ENCODE measurements around the gene ASTN1.
A peak's percentile ranks its signal among the peaks of the same experiment; 100 is the strongest.

Gene ASTN1

GRCh38 chr1:177181631-177182291 is 17.2 kb upstream of the ASTN1 start:
- peak; percentile 71 for TF ChIP-seq CTCF (conservative IDR thresholded peaks at IDR 0.05; ENCODE audit: low read depth)
- ChIA-PET CTCF (interaction anchor here (0.5 to 1.4 kb wide), 18 partner anchors 10 to 818 kb away, joined by 3 to 6 read pairs (median 4); no protein-coding TSS in a partner anchor), POLR2A (ENCODE audit: low non-redundant PET) (no interaction called here)
- DNase-seq (ENCODE audit: low spot score): peak; percentile 64
- no peak overlapping the region for H3K27ac ChIP-seq

DNA sequence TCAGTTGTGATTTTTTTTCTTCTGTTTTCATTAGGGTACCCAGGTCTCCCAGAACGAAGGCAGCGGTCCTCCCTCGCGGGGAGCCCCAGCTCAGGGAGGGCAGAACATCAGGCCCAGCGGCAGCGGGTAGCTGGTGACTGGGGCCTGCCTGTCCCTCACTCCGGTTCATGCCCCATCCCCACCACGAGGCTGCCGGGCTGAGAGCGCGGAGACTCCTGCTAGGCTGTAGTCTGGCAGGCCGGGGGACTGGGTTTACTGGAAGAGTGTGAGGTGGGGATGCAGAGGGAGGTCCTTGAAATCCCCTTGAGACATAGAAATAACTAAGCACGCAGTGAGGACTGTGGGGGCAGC is 16.7 kb upstream of the ASTN1 start:
- DNase-seq (ENCODE audit: low spot score): no peak
- CTCF ChIA-PET: interaction anchor here (0.5 to 1.4 kb wide), 11 partner anchors 13 to 818 kb away, joined by 3 to 6 read pairs (median 4); no protein-coding TSS in a partner anchor
- POLR2A ChIA-PET (ENCODE audit: low non-redundant PET): no interaction called here

GRCh38 chr1:177174921-177175634 is 10.6 kb upstream of the ASTN1 start:
- ChIA-PET POLR2A (ENCODE audit: low non-redundant PET) (no interaction called here), CTCF (no interaction called here)
- no peak for DNase-seq (ENCODE audit: low spot score)
- H3K27ac ChIP-seq: no peak overlapping the region
- TF ChIP-seq CTCF (conservative IDR thresholded peaks at IDR 0.05; ENCODE audit: low read depth): no peak

More for the DNA sequence above, 16.7 kb upstream of the ASTN1 start:
- TF ChIP-seq CTCF (conservative IDR thresholded peaks at IDR 0.05; ENCODE audit: low read depth): no peak
- H3K27ac ChIP-seq: no peak overlapping the region

DNA sequence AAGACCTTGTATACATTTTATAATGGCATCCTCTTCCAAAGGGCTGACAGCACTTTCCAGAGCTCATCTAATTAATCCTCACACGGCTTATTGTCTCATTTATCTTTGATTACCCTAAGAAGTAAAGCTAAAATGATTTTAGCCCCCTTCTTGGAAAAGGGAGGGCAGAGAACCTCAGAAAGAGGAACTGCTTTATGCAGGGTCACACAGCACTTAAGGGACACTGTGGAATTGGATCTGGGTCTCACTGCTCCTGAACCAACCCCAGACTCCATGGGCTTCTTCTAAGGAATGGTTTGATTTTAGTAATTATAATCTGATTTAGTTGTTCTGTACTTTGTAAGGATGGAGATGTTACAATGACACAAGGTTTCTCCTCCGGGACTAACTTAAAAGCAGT is 9.5 kb upstream of the ASTN1 start:
- POLR2A ChIA-PET (ENCODE audit: low non-redundant PET): no interaction called here
- CTCF ChIA-PET: no interaction called here
- no peak for DNase-seq (ENCODE audit: low spot score)
- H3K27ac ChIP-seq: no peak overlapping the region
- TF ChIP-seq CTCF (conservative IDR thresholded peaks at IDR 0.05; ENCODE audit: low read depth): no peak

DNA sequence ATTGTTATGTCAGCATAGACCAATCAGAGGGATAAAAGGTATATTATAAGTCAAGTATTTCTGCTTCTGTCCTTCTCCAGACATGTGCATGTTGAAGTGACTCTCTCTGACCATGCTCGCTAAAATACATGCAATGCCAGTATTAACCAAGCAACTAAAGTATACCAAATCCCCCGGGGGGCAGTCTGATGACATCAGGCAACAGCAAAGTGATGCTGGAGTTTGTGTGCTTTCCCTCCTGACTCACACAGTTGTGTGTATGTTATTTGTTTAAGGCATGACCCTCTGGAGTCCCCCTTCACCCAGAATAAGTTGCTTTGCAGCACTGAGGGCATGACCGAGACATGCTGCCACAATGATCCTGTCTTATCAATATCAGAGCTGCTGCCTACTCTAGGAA is 8.4 kb upstream of the ASTN1 start:
- H3K27ac ChIP-seq: no peak overlapping the region
- no peak for DNase-seq (ENCODE audit: low spot score)
- ChIA-PET CTCF (no interaction called here), POLR2A (ENCODE audit: low non-redundant PET) (no interaction called here)
- no peak for TF ChIP-seq CTCF (conservative IDR thresholded peaks at IDR 0.05; ENCODE audit: low read depth)

DNA sequence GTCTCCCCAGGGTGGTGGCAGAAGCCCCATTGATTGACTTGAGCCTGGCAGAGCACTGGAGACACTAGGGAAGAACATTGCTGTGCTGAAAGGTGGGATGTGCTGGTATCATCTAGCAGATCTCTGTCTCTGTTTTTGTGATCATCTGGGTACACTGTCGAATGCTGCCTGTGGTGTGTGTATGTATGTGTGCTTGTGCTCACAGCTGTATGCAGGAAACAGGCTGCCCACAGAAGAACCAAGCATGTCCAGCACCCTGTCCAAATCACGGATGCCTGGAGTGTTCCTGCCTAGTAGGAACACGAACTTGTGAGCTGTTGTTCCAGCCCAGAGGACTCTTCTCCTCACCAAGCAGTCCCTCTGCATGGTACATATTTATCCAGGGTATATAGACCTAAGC is 7.8 kb upstream of the ASTN1 start:
- CTCF ChIA-PET: interaction anchor here (0.5 kb wide), 1 partner anchor 20 kb away, joined by 3 read pairs; no protein-coding TSS in a partner anchor

More for the DNA sequence above, 7.8 kb upstream of the ASTN1 start:
- TF ChIP-seq CTCF (conservative IDR thresholded peaks at IDR 0.05; ENCODE audit: low read depth): no peak
- POLR2A ChIA-PET (ENCODE audit: low non-redundant PET): no interaction called here
- DNase-seq (ENCODE audit: low spot score): no peak
- no peak overlapping the region for H3K27ac ChIP-seq

Measured in RWPE1 (cell line).